OCI-LY3 (cell line): Measurements from ENCODE around the gene HEG1.

Experiments
- H2AFZ ChIP-seq: fragments of 200-600, 300-600 bp; shearing (Covaris generic); 2 replicates; pipeline ENCODE4 v1.6.0; 2014; ENCODE audit warnings: antibody characterized with exemption, low read depth, low read length
- H3K27ac ChIP-seq: fragments of 200-600, 300-600 bp; sonication (generic); 2 replicates; pipeline ENCODE4 v1.5.1; 2014; ENCODE audit warnings: mild to moderate bottlenecking, low read length, moderate library complexity, mixed read lengths
- H3K27me3 ChIP-seq: fragments of 200-600, 300-600 bp; sonication (generic); 2 replicates; pipeline ENCODE4 v1.6.1; 2014; ENCODE audit warnings: low read depth, low read length, mixed read lengths
- H3K36me3 ChIP-seq: fragments of 200-600, 300-600 bp; sonication (generic); replicated peaks from 2 replicates; pipeline ENCODE3; 2014; ENCODE audit warnings: low read depth, low read length, mixed read lengths
- H3K4me1 ChIP-seq: fragments of 300-600, 200-600 bp; sonication (generic); 2 replicates; pipeline ENCODE4 v1.6.1; 2014; ENCODE audit warnings: low read length, mixed read lengths
- H3K4me2 ChIP-seq: fragments of 200-600, 300-600 bp; sonication (generic); 2 replicates; pipeline ENCODE4 v1.6.1; 2014; ENCODE audit warnings: low read length, mixed read lengths
- H3K4me3 ChIP-seq: fragments of 300-600, 200-600 bp; sonication (generic); 2 replicates; pipeline ENCODE4 v1.5.1; 2014; ENCODE audit warnings: antibody characterized with exemption, mild to moderate bottlenecking, low read length, moderate library complexity
- H3K79me2 ChIP-seq: fragments of 300-600, 200-600 bp; shearing (Covaris generic); 2 replicates; pipeline ENCODE4 v1.6.1; 2014; ENCODE audit warnings: mild to moderate bottlenecking, low read length, mixed read lengths
- H3K9ac ChIP-seq: fragments of 300-600, 200-600 bp; shearing (Covaris generic); 2 replicates; pipeline ENCODE4 v1.6.0; 2014; ENCODE audit warnings: mild to moderate bottlenecking, low read length, moderate library complexity
- H3K9me3 ChIP-seq: fragments of 200-600, 300-600 bp; shearing (Covaris generic); 2 replicates; pipeline ENCODE4 v1.6.1; 2014; ENCODE audit warnings: low read length, mixed read lengths; ENCODE audit not compliant: insufficient read depth
- H4K20me1 ChIP-seq: fragments of 200-600, 300-600 bp; sonication (generic); 2 replicates; pipeline ENCODE4 v1.6.1; 2016; ENCODE audit warnings: low read length, mixed read lengths; ENCODE audit not compliant: insufficient read depth
- CTCF ChIP-seq: fragments of 200-600, 300-600 bp; sonication (generic); IDR thresholded peaks from 2 replicates; pipeline ENCODE4 v1.5.1; 2014; ENCODE audit warnings: antibody characterized with exemption, low read length, low read depth
- EZH2phosphoT487 ChIP-seq: fragments of 200-600 bp; shearing (Covaris generic); IDR thresholded peaks from 2 replicates; pipeline ENCODE4 v1.6.1; 2018; ENCODE audit warnings: antibody characterized with exemption, mixed run types, low read depth

The HEG1 gene

DNA sequence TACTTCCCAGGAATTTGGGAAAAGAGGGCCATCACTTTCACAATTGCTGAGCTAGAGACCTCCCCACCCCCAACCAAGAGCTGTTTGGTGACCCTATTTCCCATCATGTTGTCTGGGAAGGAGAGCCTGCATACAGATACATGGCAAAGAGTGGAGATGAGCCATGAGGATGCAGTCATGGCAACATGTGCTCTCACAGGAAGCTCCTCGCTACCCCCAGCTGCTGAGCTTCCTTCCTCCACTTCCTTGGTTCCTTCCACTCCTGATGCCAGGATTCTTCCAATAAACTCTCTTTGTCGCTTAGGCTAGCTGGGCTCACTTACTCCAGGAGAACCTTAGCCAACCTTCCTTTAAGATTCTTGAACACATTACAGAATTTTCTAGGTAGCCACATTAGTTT lies 72.9 kb downstream of the HEG1 start:
- H3K27ac ChIP-seq: no peak overlapping the region
- no peak overlapping the region for H3K9ac ChIP-seq
- no peak overlapping the region for H2AFZ ChIP-seq
- H3K36me3 ChIP-seq: no peaks in the 10 kb centered on the region
- no peaks in the 10 kb centered on the region for H3K79me2 ChIP-seq
- peaks cover 7% of the 10 kb centered on the region for H3K4me1 ChIP-seq
- H3K4me2 ChIP-seq: no peak overlapping the region
- H3K27me3 ChIP-seq: no peaks in the 10 kb centered on the region
- H4K20me1 ChIP-seq: no peaks in the 10 kb centered on the region
- TF ChIP-seq CTCF (no peak), EZH2phosphoT487 (no peak)
- no peaks in the 10 kb centered on the region for H3K9me3 ChIP-seq
- no peak overlapping the region for H3K4me3 ChIP-seq

- H2AFZ ChIP-seq: no peak overlapping the region
- H3K27ac ChIP-seq: no peak overlapping the region
- H3K27me3 ChIP-seq: no peaks in the 10 kb centered on the region
- H3K4me2 ChIP-seq: no peak overlapping the region
- no peaks in the 10 kb centered on the region for H3K9me3 ChIP-seq
- no peak overlapping the region for H3K9ac ChIP-seq
- no peak overlapping the region for H3K4me3 ChIP-seq
- no peaks in the 10 kb centered on the region for H4K20me1 ChIP-seq
- no peaks in the 10 kb centered on the region for H3K79me2 ChIP-seq
- H3K36me3 ChIP-seq: no peaks in the 10 kb centered on the region
- H3K4me1 ChIP-seq: peaks cover 7% of the 10 kb centered on the region
- no peak for TF ChIP-seq CTCF
- TF ChIP-seq EZH2phosphoT487: no peak
Measured at GRCh38 chr3:124981472-124981871, 74.3 kb downstream of the HEG1 start.

GRCh38 chr3:124978627-124979026 lies 77.2 kb downstream of the HEG1 start:
- no peak overlapping the region for H3K4me2 ChIP-seq
- H3K9ac ChIP-seq: no peak overlapping the region
- no peak overlapping the region for H3K27ac ChIP-seq
- no peaks in the 10 kb centered on the region for H3K79me2 ChIP-seq
- no peaks in the 10 kb centered on the region for H3K36me3 ChIP-seq
- H4K20me1 ChIP-seq: no peaks in the 10 kb centered on the region
- no peaks in the 10 kb centered on the region for H3K9me3 ChIP-seq
- H3K27me3 ChIP-seq: no peaks in the 10 kb centered on the region
- no peak overlapping the region for H2AFZ ChIP-seq
- no peak overlapping the region for H3K4me3 ChIP-seq
- no peaks in the 10 kb centered on the region for H3K4me1 ChIP-seq
- TF ChIP-seq EZH2phosphoT487: no peak
- TF ChIP-seq CTCF: no peak

DNA sequence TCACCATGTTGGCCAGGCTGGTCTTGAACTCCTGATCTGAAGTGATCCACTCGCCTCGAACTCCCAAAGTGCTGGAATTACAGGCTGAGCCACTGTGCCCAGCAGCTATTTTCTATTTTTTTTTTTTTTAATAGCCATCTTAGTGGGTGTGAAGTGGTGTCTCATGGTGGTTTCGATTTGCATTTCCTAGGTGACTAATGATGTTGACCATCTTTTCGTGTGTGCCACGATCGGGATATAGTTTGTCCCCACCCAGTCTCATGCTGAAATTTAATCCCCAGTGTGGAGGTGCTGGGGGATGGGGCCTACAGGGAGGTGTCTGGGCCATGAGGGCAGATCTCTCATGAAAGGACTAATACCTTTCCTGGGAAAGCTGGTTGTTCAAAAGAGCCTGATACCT lies 79.4 kb downstream of the HEG1 start:
- no peaks in the 10 kb centered on the region for H3K4me1 ChIP-seq
- H3K27ac ChIP-seq: no peak overlapping the region
- no peak overlapping the region for H3K4me3 ChIP-seq
- H3K27me3 ChIP-seq: no peaks in the 10 kb centered on the region
- no peak overlapping the region for H3K9ac ChIP-seq
- H3K79me2 ChIP-seq: no peaks in the 10 kb centered on the region
- no peaks in the 10 kb centered on the region for H3K9me3 ChIP-seq
- H3K4me2 ChIP-seq: no peak overlapping the region
- no peaks in the 10 kb centered on the region for H4K20me1 ChIP-seq
- TF ChIP-seq EZH2phosphoT487: no peak
- no peak for TF ChIP-seq CTCF
- H3K36me3 ChIP-seq: no peaks in the 10 kb centered on the region
- no peak overlapping the region for H2AFZ ChIP-seq
